HG02623 (cell line): ENCODE data around the gene RAPGEF5.

Source experiments
- ATAC-seq: cut with Tn5 transposase; IDR thresholded peaks from one replicate; pipeline ENCODE4 v1.9.1; 2021; ENCODE audit warnings: moderate library complexity; ENCODE audit not compliant: unreplicated experiment

Gene RAPGEF5

GRCh38 chr7:22229148-22229547, 127.8 kb downstream of the RAPGEF5 start:
- ATAC-seq: no peak

- ATAC-seq: no peak
Measured at GRCh38 chr7:22223807-22224206, 133.1 kb downstream of the RAPGEF5 start.

DNA sequence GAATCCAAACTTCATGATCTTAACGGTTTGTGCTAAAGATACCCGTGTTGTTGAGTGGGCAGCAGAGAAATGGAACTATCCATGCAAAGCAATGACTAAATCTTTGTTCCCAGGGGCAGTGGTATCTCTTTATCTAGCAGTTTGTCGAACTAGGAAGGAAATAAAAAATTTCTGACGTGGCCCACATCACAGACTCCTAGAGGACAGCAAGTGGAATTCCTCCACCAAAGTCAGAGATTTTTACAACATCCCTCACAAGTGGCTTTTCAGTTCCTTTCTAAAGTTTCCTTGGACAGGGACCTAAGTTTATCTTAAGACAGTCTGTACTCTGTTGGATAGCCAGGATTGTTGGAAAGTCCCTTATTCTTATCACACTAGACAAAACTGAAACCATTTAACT, 136.0 kb downstream of the RAPGEF5 start:
- ATAC-seq: no peak

- ATAC-seq: no peak
Measured at GRCh38 chr7:22219739-22220493, 137.0 kb downstream of the RAPGEF5 start.

DNA sequence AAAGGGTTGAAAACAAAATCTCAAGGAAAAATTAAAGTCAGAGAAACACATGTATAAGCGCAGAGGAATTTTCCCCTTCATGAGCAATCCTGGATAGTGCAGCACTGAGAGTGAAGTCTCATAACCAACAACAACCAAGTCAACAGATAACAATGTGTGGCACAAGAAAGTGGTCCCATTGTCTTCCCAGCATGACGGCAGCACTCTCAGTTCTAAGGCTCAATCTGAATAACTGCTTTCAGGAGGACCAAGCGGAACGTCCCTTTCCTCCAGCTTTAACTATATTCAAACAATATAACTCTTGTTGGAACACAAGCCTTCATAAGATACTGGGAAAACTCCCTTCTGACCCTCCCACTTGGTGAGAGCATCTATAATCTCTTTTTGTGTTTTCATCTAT, 137.9 kb downstream of the RAPGEF5 start:
- no peak for ATAC-seq

GRCh38 chr7:22216832-22217475, 140.0 kb downstream of the RAPGEF5 start:
- ATAC-seq: no peak

DNA sequence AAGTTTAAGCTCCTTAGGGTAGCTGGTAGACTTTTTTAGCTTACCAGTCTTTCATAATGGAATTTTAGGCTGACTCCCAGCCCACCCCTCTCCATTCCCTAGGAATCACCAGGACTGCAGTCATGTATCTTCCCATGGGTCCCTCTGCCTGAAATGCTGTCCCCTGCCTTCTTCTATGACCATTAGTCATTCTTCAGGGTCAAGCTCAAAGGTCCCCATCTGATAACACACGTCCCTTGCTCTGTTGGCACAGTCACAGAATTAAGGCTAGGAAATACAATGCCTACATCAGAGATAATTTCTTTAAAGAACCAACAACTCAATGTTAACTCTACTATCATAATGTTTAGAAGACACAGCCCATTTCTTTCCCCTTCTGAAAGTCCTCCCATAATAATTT, 140.6 kb downstream of the RAPGEF5 start:
- ATAC-seq: no peak

- no peak for ATAC-seq
Measured at GRCh38 chr7:22214000-22214399, 143.0 kb downstream of the RAPGEF5 start.

GRCh38 chr7:22213081-22213480, 143.9 kb downstream of the RAPGEF5 start:
- no peak for ATAC-seq

DNA sequence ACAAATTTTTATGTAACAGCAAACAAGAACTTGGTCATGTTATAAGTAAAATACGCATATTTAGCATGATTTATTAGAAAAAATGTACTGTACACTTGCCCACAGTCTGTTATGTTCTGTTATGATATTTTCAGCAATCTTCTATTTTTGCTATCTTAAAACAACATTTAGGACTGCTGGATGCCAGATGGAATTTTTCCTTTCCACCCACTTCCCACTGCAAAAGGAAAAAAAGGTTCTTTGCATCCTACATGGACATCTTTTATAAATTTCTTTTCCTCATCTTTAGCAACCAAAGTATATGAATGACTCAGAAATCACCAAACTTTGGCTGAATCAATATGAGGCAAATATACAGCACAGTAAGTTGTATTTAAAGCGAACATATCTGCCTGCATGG, 146.0 kb downstream of the RAPGEF5 start:
- ATAC-seq: no peak

GRCh38 chr7:22210355-22210754, 146.6 kb downstream of the RAPGEF5 start:
- no peak for ATAC-seq

DNA sequence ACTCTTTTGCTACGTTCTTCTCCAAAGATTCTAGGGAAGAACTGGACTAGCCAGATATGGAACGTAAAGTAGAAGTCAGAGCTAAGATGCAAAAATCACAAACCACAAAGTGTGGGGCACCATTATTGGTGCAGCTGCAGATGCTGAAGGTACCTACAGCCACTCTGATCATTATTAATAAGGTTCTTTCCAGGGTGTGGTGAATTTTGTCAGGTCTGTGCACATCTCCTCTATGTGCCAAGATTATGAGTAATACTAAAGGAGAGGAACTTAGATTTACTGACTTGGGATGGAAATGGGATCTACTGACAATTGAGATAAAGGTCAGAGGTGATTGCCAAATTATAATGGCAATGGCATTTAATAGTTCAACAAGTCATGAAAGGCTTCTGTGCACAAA, 148.2 kb downstream of the RAPGEF5 start:
- ATAC-seq: no peak

- no peak for ATAC-seq
Measured at GRCh38 chr7:22207724-22208225, 149.2 kb downstream of the RAPGEF5 start.

DNA sequence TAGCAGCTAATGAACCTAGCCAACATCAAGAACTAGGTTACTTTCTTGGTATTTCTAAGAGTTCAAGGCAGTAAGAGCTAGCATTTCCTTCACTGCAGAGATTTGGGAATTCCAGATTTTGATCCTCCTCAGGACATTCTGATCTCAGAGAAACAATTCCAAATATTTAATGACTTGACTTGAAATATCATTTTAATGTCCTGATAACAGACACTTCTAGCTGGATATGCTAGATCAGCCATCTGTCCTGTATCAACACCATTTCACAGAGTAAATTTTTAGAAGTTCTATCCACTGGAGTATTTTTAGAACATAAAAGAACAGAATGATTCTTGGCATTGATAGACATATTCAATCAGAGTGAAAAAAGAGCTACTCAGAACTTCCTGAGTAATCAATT, 151.3 kb downstream of the RAPGEF5 start:
- ATAC-seq: no peak

- no peak for ATAC-seq
Measured at GRCh38 chr7:22204312-22204711, 152.6 kb downstream of the RAPGEF5 start.

GRCh38 chr7:22202141-22202540, 154.8 kb downstream of the RAPGEF5 start:
- ATAC-seq: no peak

DNA sequence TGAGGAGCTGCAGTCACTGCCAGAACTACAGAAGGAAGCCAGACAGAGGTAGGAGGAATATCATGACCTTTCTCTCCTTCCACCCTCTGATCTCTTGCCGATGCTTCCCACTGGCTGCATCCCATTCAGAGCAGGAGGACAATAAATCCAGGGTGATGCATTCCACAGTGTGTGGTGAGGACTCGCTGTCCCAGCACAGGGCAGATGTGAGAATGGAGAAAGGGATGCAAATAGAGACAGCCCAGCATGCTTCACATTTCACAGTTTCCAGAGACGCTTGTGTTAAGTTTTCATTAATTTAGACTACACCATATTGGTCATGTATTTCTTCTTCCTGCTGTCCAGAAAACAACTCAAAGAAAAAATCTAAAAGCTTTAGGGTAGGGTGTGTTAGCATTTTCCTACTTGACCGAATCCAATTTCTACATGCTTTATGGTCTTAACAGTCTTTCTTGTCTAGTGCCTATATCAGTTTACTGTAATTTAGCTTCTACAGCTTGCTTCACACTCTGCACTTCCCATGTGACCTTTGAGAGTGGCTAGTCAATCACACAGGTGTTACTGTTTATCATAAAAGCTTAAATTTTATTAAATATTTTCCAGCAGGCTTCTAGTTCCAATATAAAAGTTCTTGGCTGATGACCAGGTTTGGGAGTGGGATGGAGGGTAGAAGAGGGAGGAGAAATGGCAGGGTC, 155.6 kb downstream of the RAPGEF5 start:
- no peak for ATAC-seq

- no peak for ATAC-seq
Measured at GRCh38 chr7:22200777-22201176, 156.2 kb downstream of the RAPGEF5 start.

GRCh38 chr7:22200238-22200637, 156.7 kb downstream of the RAPGEF5 start:
- ATAC-seq: no peak

DNA sequence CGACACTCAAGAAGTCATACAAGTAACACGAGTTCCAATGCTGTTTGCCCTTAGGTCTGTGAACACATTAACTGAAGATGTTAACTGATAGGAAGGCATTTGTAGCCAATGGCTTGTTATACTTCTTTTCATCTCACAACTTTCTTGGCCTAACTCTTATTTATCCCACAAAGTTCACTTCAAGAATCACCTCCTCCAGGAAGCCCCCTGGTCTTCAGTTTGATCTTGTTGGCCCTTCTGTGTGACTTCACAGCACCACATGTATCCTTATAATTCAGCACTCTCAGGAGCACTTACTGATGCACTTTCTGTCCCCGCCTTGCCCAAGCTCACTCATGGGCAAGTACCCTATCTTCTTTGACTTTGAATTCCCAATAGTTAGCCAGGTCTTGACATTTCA, 159.6 kb downstream of the RAPGEF5 start:
- no peak for ATAC-seq

- no peak for ATAC-seq
Measured at GRCh38 chr7:22196429-22196828, 160.5 kb downstream of the RAPGEF5 start.
